Neural progenitor cell (in vitro differentiated cells): Measurements from ENCODE around the gene MAFB.

Experiments used
- EZH2 ChIP-seq: fragments of 200-600 bp; sonication (generic); IDR thresholded peaks from 2 replicates; pipeline ENCODE4 v1.6.1; 2017; ENCODE audit warnings: antibody characterized with exemption, mild to moderate bottlenecking, moderate library complexity
- EZH2phosphoT487 ChIP-seq: fragments of 200-600 bp; sonication (generic); IDR thresholded peaks from 2 replicates; pipeline ENCODE4 v1.6.1; 2017; ENCODE audit warnings: antibody characterized with exemption
- TF ChIP-seq, protein P1 (sequence below): fragments of 200-600 bp; sonication (generic); IDR thresholded peaks from 2 replicates; pipeline ENCODE4 v1.5.1; 2017; ENCODE audit warnings: antibody characterized with exemption, mild to moderate bottlenecking

DNA sequence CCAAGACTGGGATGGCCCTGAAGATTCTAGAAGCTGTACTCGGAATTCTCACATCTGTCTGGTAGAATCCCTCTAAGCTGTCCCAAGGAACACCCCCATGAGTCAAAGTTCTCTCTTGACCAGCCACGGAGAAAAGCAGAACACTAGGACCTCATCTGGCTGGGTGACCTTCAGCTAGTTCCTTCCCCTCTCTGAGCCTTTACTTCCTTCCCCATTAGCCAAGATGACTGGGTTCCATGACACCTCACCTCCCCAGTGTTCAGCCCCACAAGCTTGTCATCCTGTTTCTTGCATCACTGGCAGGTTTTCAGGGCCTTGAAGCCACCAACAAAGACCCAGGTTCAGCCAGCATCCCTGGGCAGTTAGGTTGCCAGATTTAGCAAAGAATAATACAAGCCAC is 47.8 kb downstream of the MAFB start:
- TF ChIP-seq, protein P1, sequence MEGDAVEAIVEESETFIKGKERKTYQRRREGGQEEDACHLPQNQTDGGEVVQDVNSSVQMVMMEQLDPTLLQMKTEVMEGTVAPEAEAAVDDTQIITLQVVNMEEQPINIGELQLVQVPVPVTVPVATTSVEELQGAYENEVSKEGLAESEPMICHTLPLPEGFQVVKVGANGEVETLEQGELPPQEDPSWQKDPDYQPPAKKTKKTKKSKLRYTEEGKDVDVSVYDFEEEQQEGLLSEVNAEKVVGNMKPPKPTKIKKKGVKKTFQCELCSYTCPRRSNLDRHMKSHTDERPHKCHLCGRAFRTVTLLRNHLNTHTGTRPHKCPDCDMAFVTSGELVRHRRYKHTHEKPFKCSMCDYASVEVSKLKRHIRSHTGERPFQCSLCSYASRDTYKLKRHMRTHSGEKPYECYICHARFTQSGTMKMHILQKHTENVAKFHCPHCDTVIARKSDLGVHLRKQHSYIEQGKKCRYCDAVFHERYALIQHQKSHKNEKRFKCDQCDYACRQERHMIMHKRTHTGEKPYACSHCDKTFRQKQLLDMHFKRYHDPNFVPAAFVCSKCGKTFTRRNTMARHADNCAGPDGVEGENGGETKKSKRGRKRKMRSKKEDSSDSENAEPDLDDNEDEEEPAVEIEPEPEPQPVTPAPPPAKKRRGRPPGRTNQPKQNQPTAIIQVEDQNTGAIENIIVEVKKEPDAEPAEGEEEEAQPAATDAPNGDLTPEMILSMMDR: no peak
- TF ChIP-seq EZH2 (no peak), EZH2phosphoT487 (no peak)
